ENCODE data around the gene RASGEF1C.

RASGEF1C gene

DNA sequence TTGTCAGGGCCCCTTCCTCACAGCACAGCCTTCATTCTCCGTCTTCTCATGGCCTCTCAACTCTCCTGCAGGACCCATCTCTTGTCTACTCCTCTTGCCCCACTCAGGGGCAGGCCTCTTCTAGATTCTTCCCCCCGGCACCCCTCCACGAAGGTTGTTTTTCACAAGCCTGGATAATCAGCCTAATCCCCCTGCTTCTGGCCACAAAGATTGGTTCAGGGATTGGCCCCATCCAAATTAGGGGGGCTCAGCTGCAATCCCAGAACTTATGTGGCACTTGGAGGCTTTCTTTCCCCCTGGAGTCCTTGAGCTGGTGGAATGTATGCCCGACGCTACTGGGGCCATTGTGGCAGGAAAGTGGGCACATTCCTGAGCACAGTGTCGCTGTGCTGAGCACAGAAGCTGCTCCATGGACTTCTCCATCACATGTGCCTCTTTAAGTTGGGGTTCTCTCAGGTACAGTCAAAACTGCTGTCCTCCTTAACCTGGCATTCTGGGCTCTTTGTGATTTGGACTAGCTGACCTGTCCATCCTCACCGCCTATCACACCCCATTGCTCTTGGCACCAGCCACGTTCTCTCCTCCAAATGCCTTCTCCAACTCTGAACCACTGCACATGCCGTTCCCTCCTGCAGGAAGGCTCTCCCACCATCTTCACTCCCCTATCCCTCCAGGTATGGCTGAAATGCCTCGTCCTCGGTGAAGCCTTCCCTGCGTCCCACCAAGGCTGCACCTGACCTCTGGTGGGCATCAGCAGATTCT is 70.6 kb downstream of the RASGEF1C start (continued):
- TF ChIP-seq ZNF623 (tag by site-specific recombination; IDR thresholded peaks at IDR 0.05) = no peak

- 0 out of 2 replicates have a peak, but pooled peaks have one; percentile 29 for TF ChIP-seq GLIS2 (tag by site-specific recombination; IDR thresholded peaks at IDR 0.05)
- no peak for TF ChIP-seq ZBTB21 (tag by site-specific recombination; IDR thresholded peaks at IDR 0.05)
- Histone ChIP-seq H3K4me3 (ENCODE audit: low read depth, low read length) (no peak overlapping the region), H3K9me3 (ENCODE audit: control insufficient read depth, insufficient read depth, low read depth, low read length) (no peaks in the 10 kb centered on the region), H3K4me1 (ENCODE audit: control insufficient read depth, insufficient read depth, low read length) (no peaks in the 10 kb centered on the region), H3K36me3 (ENCODE audit: control insufficient read depth in 2 of 2, insufficient read depth in 1 of 2, low read length in 2 of 2) (no peaks in the 10 kb centered on the region), H3K27ac (ENCODE audit: extremely low read depth, low read depth, low read length) (no peak overlapping the region)
- CTCF ChIA-PET = interaction anchor here (0.8 kb wide), 1 partner anchor 14 kb away, joined by 6 read pairs; no protein-coding TSS in a partner anchor
- POLR2A ChIA-PET = no interaction called here
Measured at GRCh38 chr5:180137401-180138213, 71.4 kb downstream of the RASGEF1C start.

DNA sequence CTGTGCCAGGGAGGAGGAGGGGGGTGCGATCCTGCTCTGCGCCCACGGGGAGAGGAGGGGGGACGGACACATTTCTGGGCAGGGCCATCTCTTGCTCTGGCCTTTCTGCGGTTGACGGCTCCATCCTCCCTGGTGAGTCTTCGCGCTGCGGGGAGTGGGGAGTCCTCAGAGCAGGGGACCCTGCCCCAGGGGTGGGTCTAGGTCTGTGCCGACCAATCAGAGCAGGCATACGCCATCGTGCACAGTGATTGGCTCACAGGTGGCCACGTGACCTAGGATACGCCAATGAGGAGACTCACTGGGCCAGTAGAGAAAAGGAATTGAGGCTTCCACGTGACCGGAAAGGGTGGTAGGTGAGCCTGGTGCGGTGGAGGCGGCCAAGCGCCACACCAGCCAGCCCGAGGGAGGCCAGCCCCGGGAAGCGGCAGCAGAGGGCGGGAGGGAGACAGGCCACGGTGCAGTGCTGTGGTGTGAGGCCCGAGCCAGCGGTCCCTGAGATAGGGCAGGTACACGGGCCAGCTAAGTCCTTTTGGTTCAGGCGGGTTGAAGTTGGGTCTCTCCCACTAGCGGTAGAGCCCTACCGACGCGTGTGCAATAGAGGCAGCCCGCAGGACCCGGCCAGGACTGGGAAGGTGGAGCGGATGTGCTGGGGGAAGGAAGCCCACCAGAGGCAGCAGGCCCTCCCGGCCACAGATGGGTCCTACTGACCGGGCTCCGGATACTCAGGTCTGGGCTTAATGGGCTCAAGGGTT is 72.2 kb downstream of the RASGEF1C start:
- Histone ChIP-seq H3K9me3 (ENCODE audit: control insufficient read depth, insufficient read depth, low read depth, low read length) (no peaks in the 10 kb centered on the region), H3K27ac (ENCODE audit: extremely low read depth, low read depth, low read length) (no peak overlapping the region), H3K4me3 (ENCODE audit: low read depth, low read length) (no peak overlapping the region), H3K36me3 (ENCODE audit: control insufficient read depth in 2 of 2, insufficient read depth in 1 of 2, low read length in 2 of 2) (no peaks in the 10 kb centered on the region), H3K4me1 (ENCODE audit: control insufficient read depth, insufficient read depth, low read length) (no peaks in the 10 kb centered on the region)
- ChIA-PET CTCF (interaction anchor here (0.6 kb wide), 1 partner anchor 155 kb away, joined by 4 read pairs; no protein-coding TSS in a partner anchor), POLR2A (no interaction called here)
- TF ChIP-seq SALL2 (tag by site-specific recombination; IDR thresholded peaks at IDR 0.05; ENCODE audit: borderline replicate concordance) = no peak
- no peak for TF ChIP-seq ZNF19 (tag by site-specific recombination; IDR thresholded peaks at IDR 0.05; ENCODE audit: low read depth)
- TF ChIP-seq ZNF311 (tag by site-specific recombination; IDR thresholded peaks at IDR 0.05; ENCODE audit: borderline replicate concordance) = no peak
- TF ChIP-seq SP3 (tag by site-specific recombination; IDR thresholded peaks at IDR 0.05) = no peak
- no peak for TF ChIP-seq ZNF404 (tag by site-specific recombination; IDR thresholded peaks at IDR 0.05)
- TF ChIP-seq ZSCAN23 (tag by site-specific recombination; IDR thresholded peaks at IDR 0.05) = no peak
- TF ChIP-seq ZNF639 (tag by site-specific recombination; IDR thresholded peaks at IDR 0.05) = no peak
- no peak for TF ChIP-seq ZNF148 (tag by site-specific recombination; IDR thresholded peaks at IDR 0.05; ENCODE audit: borderline replicate concordance)
- no peak for TF ChIP-seq ZNF692 (tag by site-specific recombination; IDR thresholded peaks at IDR 0.05)
- no peak for TF ChIP-seq ZSCAN5A (tag by site-specific recombination; IDR thresholded peaks at IDR 0.05)
- no peak for TF ChIP-seq ZFP69B (tag by site-specific recombination; IDR thresholded peaks at IDR 0.05)
